Endothelial cell (in vitro differentiated cells): ENCODE measurements around the gene IL1RAP. TPM values are rescaled to one million over a fixed set of nuclear protein-coding genes. Genes with fewer than 3 reads are reported as not detected.

Source experiments
- DNase-seq: peaks from one replicate; pipeline ENCODE4 v3.0.0; 2021; ENCODE audit warnings: low spot score
- H3K27ac Mint-ChIP-seq: one replicate; pipeline ENCODE4 v1.8.0; 2021; ENCODE audit warnings: mixed read lengths, inconsistent platforms; ENCODE audit not compliant: unreplicated experiment
- H3K27me3 Mint-ChIP-seq: one replicate; pipeline ENCODE4 v1.8.0; 2021; ENCODE audit warnings: mild to moderate bottlenecking, moderate library complexity, mixed read lengths, inconsistent platforms; ENCODE audit not compliant: unreplicated experiment
- H3K36me3 Mint-ChIP-seq: one replicate; pipeline ENCODE4 v1.8.0; 2021; ENCODE audit warnings: mild to moderate bottlenecking, low read depth, mixed read lengths, inconsistent platforms; ENCODE audit not compliant: unreplicated experiment
- H3K4me1 Mint-ChIP-seq: one replicate; pipeline ENCODE4 v1.8.0; 2021; ENCODE audit warnings: mild to moderate bottlenecking, mixed read lengths, inconsistent platforms; ENCODE audit not compliant: unreplicated experiment
- H3K4me3 Mint-ChIP-seq: one replicate; pipeline ENCODE4 v1.8.0; 2021; ENCODE audit warnings: mild to moderate bottlenecking, mixed read lengths, inconsistent platforms; ENCODE audit not compliant: unreplicated experiment
- H3K9me3 Mint-ChIP-seq: one replicate; pipeline ENCODE4 v1.8.0; 2021; ENCODE audit warnings: mixed read lengths, inconsistent platforms; ENCODE audit not compliant: unreplicated experiment
- total RNA-seq: library from RNA; stranded (reverse); fragmentation: NEBNext Ultra II Directional; extraction: Animal tissue kit (Norgen Biotek cat#: 25700); gene quantifications from one replicate; pipeline ENCODE4 v1.2.1, GENCODE V29; 2021; ENCODE audit not compliant: unreplicated experiment
- TF ChIP-seq, protein P1 (sequence below): fragments of 200-600 bp; sonication (generic); IDR thresholded peaks from one replicate; pipeline ENCODE4 v1.5.0; 2021; ENCODE audit warnings: antibody characterized with exemption; ENCODE audit not compliant: unreplicated experiment

The IL1RAP gene
- total RNA-seq, 1 donor from 2014 or later: 7.7 TPM

DNA sequence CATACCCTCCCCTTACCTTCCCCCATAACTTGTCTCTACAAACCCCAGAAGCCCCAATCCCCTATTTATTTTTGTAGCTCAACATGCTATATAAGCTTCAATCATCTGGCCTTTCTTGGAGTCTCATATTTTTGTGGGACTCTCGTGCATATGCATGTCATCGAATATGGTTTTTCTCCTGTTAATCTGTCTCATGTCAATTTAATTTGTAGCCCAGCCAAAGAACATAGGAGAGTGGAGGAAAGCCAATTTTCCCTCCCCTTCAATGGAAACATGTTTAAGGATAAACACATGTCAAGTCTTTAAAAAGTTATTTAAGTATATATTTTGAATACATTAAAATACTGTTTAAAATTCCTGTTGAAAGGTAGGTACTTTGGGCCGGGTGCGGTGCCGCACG lies 176.4 kb downstream of the IL1RAP start:
- TF ChIP-seq, protein P1, sequence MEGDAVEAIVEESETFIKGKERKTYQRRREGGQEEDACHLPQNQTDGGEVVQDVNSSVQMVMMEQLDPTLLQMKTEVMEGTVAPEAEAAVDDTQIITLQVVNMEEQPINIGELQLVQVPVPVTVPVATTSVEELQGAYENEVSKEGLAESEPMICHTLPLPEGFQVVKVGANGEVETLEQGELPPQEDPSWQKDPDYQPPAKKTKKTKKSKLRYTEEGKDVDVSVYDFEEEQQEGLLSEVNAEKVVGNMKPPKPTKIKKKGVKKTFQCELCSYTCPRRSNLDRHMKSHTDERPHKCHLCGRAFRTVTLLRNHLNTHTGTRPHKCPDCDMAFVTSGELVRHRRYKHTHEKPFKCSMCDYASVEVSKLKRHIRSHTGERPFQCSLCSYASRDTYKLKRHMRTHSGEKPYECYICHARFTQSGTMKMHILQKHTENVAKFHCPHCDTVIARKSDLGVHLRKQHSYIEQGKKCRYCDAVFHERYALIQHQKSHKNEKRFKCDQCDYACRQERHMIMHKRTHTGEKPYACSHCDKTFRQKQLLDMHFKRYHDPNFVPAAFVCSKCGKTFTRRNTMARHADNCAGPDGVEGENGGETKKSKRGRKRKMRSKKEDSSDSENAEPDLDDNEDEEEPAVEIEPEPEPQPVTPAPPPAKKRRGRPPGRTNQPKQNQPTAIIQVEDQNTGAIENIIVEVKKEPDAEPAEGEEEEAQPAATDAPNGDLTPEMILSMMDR: no peak
- H3K27me3 Mint-ChIP-seq: no peaks in the 10 kb centered on the region

DNA sequence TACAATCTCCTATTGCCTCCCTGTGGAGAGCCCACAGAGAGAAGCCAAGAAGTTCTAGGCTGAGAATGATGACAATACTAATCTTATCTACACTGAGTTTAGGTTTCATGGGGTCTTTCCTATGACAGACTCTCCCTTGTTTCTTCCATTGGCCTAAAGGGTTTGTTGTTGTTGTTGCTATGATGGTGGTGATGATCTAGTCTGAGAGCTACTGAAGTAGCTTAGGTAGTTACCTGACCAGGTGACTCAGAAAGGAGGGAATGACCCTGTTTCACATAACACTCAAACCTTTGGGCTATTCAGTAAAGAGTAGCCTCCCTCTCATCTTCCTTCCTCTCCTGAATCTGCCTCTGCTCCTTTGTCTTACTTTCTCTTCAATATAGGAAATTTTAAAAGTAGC lies 178.4 kb downstream of the IL1RAP start:
- no peak for DNase-seq
- H3K9me3 Mint-ChIP-seq: no peaks in the 10 kb centered on the region
- TF ChIP-seq, protein P1: no peak
- no peaks in the 10 kb centered on the region for H3K27me3 Mint-ChIP-seq
- H3K27ac Mint-ChIP-seq: no peak overlapping the region
- no peaks in the 10 kb centered on the region for H3K4me1 Mint-ChIP-seq
- H3K4me3 Mint-ChIP-seq: no peak overlapping the region
- no peaks in the 10 kb centered on the region for H3K36me3 Mint-ChIP-seq

More for the DNA sequence above, 176.4 kb downstream of the IL1RAP start:
- Mint-ChIP-seq H3K9me3 (no peaks in the 10 kb centered on the region), H3K27ac (no peak overlapping the region), H3K36me3 (no peaks in the 10 kb centered on the region), H3K4me1 (no peaks in the 10 kb centered on the region), H3K4me3 (no peak overlapping the region)
- no peak for DNase-seq

DNA sequence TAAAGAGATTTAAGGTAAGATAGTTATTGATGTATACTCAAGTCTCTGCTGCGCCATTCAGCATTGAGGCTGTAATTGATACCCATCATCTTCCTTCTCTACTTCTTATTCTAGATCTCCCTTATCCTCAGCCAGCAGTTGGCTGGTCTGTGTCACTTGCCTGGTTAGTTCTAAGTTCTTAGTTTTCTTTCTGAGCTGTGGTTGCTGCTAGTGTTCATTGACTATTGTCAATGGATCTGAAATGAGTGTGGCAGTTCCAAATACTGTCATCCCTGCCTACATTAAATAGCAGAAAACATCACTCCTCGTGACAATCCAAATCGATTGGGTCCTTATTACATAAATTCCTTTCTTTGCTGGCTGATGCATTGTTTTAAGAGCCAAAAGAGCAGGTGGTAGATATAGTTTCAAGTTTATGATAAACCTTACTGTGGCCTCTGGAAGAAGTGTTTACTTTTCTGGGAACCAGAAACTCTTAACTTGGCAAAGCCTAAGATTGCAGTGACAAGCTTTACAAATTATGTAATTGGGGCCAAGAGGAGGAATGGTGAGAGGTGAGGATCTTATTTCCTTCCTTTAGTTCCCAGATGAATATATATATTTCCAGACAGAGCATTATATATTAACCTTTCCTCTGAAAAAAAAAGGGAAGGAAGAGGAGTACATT lies 180.6 kb downstream of the IL1RAP start:
- no peak overlapping the region for H3K4me3 Mint-ChIP-seq
- no peaks in the 10 kb centered on the region for H3K27me3 Mint-ChIP-seq
- no peak for DNase-seq
- peaks cover 2% of the 10 kb centered on the region for H3K4me1 Mint-ChIP-seq
- no peak overlapping the region for H3K27ac Mint-ChIP-seq
- TF ChIP-seq, protein P1: no peak
- no peaks in the 10 kb centered on the region for H3K9me3 Mint-ChIP-seq
- no peaks in the 10 kb centered on the region for H3K36me3 Mint-ChIP-seq

DNA sequence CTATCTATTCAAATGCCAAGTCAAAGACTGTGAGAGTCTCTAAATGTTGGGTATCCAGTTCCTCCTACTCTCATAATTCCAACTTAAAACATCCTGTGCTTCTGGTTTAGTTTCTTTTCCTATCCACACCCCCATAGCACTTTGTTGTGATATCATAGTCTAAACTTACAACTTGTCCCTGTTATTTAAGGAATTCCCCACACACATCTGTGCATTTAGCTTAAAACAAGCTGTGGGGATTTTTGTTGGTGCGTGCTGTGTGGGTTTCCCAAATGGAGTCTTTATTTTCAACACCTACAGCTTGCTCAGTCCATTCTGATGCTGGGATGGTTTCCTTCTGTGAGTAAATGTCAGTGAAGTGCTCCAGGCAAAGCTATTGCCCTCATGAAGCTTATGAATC lies 181.3 kb downstream of the IL1RAP start:
- DNase-seq: no peak
- no peaks in the 10 kb centered on the region for H3K9me3 Mint-ChIP-seq
- no peak overlapping the region for H3K27ac Mint-ChIP-seq
- TF ChIP-seq, protein P1: no peak
- H3K4me3 Mint-ChIP-seq: no peak overlapping the region
- no peaks in the 10 kb centered on the region for H3K27me3 Mint-ChIP-seq
- H3K36me3 Mint-ChIP-seq: no peaks in the 10 kb centered on the region
- peaks cover 2% of the 10 kb centered on the region for H3K4me1 Mint-ChIP-seq

DNA sequence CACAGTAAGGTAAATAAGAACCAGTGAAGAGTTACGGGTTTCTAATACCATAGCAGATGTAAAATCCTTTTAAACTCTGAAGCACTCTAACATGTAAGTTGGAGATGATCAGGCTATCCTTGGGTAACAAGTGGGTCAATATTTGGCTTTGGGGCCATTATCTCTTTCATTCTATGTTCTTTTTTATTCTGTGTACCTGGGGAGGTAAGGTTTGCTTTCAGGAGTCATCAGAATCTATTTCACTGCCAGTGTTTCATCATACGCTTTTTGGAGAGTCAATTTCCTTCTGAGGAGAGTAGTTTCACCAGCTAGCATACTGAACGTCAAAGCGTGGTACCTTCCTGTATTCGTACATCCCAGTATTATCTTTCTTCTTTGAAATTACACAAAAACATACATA lies 182.1 kb downstream of the IL1RAP start:
- peaks cover 2% of the 10 kb centered on the region for H3K4me1 Mint-ChIP-seq
- no peak for DNase-seq
- H3K36me3 Mint-ChIP-seq: no peaks in the 10 kb centered on the region
- H3K27me3 Mint-ChIP-seq: no peaks in the 10 kb centered on the region
- no peaks in the 10 kb centered on the region for H3K9me3 Mint-ChIP-seq
- TF ChIP-seq, protein P1: no peak
- no peak overlapping the region for H3K4me3 Mint-ChIP-seq
- H3K27ac Mint-ChIP-seq: no peak overlapping the region
